KG1 (cell line): ENCODE results near the gene FCHO1.
A peak's percentile ranks its signal among the peaks of the same experiment; 100 is the strongest.

Experiments
- DNase-seq: peaks from one replicate; lab custom pipeline; 2025; lab: John Stamatoyannopoulos, UW

FCHO1 gene, protein sequence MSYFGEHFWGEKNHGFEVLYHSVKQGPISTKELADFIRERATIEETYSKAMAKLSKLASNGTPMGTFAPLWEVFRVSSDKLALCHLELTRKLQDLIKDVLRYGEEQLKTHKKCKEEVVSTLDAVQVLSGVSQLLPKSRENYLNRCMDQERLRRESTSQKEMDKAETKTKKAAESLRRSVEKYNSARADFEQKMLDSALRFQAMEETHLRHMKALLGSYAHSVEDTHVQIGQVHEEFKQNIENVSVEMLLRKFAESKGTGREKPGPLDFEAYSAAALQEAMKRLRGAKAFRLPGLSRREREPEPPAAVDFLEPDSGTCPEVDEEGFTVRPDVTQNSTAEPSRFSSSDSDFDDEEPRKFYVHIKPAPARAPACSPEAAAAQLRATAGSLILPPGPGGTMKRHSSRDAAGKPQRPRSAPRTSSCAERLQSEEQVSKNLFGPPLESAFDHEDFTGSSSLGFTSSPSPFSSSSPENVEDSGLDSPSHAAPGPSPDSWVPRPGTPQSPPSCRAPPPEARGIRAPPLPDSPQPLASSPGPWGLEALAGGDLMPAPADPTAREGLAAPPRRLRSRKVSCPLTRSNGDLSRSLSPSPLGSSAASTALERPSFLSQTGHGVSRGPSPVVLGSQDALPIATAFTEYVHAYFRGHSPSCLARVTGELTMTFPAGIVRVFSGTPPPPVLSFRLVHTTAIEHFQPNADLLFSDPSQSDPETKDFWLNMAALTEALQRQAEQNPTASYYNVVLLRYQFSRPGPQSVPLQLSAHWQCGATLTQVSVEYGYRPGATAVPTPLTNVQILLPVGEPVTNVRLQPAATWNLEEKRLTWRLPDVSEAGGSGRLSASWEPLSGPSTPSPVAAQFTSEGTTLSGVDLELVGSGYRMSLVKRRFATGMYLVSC

DNA sequence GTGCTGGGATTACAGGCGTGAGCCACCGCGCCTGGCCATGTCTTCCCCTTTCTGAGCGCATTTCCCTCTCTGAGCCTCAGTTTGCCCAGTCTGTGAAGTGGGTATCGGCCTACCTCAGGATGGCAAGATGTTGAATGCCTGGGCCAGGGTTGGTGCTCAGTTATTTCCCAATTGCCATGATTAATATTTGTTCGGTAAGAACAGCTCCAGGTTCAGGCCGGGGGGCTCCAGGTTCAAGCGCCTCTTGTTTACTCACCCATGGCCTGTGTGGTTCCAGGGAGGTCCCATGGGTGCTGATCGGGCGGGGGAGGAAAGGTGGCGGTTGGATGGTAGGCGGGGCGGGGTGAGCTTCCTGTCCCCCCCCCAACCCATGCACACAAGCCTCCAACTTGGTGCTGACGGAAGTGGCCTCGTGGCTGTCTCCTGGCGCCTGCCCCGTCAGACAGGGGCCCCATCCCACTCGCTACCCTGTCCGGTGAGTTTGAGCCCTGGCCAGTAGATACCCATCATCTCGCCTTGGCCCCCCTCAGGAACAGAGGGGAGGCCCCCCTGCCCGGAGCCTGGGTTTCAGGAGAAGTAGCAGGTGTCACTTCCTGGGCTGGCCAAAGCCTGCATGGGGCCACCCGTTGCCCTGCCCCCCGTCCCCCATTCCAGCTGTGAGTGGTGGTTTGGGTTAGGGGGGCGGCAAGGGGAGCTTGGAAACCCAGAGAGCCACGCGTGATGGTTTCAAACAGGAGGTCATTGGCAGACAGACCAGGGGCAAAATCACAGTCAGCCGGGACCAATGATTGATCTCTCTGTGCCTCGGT, at the start of gene FCHO1:
Gene FCHO1 (plus strand): TSS at position 375 of the 809 bp plus-strand sequence. CDS start 3,688 bp downstream, outside the sequence.
- no peak for DNase-seq

DNA sequence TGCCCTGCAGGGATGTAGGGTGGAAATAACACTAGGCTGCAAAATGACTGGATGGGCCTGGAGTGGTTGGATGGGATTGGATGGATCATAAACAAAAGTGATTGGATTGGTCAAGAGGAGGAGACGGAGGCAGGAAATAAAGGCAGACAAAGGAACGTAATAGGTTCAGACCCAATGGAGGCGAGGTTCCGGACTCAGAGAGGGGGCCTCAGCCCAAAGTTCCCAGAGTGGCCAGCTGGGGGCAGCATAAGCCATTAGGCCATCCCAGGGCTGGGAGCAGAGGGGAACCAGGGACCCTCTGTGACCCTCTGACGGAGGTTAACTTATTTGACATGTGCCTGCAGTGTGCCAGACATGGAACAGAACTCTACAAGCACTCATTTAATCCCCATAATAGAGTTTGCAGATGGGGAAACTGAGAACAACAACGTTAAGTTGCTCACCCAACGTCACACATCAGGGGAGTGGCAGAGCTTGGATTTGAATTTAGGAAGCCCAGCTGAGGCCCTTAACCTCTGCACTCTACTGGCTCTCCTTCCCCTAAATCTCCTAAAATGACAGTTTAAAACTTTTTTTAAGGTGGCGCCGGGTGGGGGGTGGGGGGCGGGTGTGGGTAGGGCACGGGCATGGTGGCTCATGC, 47.3 kb upstream of the FCHO1 start:
- peak; percentile 13 for DNase-seq

- DNase-seq: no peak
Measured at GRCh38 chr19:17706750-17707181, 44.5 kb upstream of the FCHO1 start.

DNA sequence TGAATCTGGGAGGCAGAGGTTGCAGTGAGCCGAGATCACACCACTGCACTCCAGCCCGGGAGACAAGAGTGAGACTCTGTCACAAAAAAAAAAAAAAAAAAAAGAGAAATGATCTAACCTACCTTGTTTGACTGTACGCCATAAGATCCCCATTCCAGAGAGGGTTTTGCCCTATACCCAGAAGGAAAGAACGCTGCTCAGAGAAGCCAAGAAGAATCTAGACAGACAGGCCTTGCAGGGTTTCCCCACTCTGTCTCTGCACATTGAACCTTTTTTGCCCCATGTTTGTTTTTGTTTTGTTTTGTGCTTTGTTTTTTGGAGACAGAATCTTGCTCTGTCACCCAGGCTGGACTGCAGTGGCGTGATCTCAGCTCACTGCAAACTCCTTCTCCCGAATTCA, 39.4 kb upstream of the FCHO1 start:
- DNase-seq: no peak

DNA sequence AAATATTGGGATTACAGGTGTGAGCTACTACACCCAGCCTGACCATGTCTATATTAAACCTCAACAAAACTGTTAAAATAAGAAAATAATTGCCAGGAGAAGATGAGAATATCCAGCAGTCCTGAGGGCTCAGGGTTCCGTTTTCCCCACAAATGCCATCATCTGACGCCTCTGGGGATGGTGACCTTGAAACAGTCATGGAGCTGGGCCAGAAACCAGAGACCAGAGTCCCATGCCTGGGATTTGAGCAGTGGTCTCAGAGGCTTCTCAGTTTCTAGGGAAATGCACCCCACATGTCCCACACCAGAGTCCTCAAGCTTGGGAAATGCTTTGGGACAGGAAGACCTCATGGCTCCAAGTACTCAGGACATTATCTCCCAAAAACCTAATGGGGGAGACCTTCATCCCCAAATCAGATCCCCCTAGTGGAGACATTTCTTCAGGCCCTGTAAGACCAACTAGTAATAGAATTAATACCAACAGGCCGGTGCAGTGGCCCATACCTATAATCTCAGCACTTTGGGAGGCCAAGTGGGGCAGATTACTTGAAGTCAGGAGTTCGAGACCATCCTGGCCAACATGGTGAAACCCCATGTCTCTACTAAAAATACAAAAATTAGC, 34.9 kb upstream of the FCHO1 start:
- DNase-seq: no peak

DNA sequence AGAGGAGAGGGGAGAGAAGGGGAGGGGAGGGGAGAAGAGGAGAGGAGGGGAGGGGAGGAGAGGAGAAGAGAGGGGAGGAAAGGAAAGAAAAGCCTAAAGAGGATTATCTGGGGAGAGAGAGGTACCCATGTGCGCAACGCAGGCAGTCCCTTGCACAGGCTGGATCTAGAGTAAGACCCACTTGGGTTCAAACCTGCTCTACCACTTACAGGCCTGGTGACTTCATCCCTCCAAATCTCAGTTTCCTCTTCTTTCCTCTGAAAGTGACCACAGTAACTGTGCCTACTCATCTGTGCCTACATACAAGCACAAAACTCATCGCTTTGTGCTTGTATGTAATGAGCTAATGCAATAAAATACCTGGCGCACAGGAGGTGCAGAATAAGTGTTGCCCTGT, 32.7 kb upstream of the FCHO1 start:
- no peak for DNase-seq

- DNase-seq: peak; percentile 40
Measured at GRCh38 chr19:17718947-17719711, 32.1 kb upstream of the FCHO1 start, which contains the start of gene MAP1S. TSS of gene MAP1S (plus strand) at chr19:17719480. CDS start at chr19:17719503, 23 bp downstream.

GRCh38 chr19:17719730-17720400, 31.4 kb upstream of the FCHO1 start:
- DNase-seq: no peak

GRCh38 chr19:17720440-17720839, 30.8 kb upstream of the FCHO1 start:
- no peak for DNase-seq

- no peak for DNase-seq
Measured at GRCh38 chr19:17721111-17721628, 30.1 kb upstream of the FCHO1 start.

- DNase-seq: peak; percentile 48
Measured at GRCh38 chr19:17721821-17722220, 29.5 kb upstream of the FCHO1 start.

GRCh38 chr19:17722655-17723240, 28.5 kb upstream of the FCHO1 start:
- no peak for DNase-seq

GRCh38 chr19:17724655-17725054, 26.6 kb upstream of the FCHO1 start:
- DNase-seq: no peak

DNA sequence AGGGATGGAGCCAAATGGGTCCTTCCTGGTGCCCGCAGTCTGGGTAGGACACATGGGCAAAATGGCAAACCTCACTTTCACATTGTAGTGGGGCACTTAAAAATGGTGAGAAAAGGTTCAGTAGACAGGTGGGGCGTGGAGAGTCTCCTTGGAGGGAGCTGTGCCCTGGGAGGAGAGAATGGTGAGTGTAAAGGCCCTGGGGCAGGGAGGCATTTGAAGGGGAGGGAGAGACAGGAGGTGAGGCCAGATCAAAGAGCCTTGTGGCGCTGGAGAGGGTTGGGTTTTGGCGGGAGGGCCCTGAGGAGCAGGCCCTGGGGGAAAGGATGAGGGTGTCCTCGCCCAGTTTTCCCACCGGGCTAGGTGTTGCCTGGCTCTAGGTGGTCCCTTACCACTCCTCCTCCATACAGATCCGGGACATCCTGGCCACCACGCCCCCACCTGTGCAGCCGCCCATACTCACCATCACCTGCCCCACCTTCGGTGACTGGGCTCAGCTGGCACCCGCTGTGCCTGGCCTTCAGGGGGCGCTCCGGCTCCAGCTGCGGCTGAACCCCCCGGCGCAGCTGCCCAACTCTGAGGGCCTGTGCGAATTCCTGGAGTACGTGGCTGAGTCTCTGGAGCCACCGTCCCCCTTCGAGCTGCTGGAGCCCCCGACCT, 25.7 kb upstream of the FCHO1 start:
- no peak for DNase-seq

DNA sequence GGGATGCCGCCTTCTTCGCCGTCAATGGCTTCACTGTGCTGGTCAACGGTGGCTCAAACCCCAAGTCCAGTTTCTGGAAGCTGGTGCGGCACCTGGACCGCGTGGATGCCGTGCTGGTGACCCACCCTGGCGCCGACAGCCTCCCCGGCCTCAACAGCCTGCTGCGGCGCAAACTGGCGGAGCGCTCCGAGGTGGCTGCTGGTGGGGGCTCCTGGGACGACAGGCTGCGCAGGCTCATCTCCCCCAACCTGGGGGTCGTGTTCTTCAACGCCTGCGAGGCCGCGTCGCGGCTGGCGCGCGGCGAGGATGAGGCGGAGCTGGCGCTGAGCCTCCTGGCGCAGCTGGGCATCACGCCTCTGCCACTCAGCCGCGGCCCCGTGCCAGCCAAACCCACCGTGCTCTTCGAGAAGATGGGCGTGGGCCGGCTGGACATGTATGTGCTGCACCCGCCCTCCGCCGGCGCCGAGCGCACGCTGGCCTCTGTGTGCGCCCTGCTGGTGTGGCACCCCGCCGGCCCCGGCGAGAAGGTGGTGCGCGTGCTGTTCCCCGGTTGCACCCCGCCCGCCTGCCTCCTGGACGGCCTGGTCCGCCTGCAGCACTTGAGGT, 25.0 kb upstream of the FCHO1 start:
- DNase-seq: no peak

DNA sequence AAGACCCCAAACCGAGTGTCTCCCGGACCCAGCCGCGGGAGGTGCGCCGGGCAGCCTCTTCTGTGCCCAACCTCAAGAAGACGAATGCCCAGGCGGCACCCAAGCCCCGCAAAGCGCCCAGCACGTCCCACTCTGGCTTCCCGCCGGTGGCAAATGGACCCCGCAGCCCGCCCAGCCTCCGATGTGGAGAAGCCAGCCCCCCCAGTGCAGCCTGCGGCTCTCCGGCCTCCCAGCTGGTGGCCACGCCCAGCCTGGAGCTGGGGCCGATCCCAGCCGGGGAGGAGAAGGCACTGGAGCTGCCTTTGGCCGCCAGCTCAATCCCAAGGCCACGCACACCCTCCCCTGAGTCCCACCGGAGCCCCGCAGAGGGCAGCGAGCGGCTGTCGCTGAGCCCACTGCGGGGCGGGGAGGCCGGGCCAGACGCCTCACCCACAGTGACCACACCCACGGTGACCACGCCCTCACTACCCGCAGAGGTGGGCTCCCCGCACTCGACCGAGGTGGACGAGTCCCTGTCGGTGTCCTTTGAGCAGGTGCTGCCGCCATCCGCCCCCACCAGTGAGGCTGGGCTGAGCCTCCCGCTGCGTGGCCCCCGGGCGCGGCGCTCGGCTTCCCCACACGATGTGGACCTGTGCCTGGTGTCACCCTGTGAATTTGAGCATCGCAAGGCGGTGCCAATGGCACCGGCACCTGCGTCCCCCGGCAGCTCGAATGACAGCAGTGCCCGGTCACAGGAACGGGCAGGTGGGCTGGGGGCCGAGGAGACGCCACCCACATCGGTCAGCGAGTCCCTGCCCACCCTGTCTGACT, 24.1 kb upstream of the FCHO1 start:
- DNase-seq: no peak

DNA sequence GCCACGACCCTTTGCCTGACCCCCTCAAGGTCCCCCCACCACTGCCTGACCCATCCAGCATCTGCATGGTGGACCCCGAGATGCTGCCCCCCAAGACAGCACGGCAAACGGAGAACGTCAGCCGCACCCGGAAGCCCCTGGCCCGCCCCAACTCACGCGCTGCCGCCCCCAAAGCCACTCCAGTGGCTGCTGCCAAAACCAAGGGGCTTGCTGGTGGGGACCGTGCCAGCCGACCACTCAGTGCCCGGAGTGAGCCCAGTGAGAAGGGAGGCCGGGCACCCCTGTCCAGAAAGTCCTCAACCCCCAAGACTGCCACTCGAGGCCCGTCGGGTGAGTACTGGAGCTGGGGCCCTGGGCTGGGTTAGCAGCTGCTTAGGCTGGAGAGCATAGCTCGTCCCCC, 23.4 kb upstream of the FCHO1 start:
- no peak for DNase-seq
